Activated CD4-positive, alpha-beta T cell treated with anti-CD3 and anti-CD28 coated beads, Interleukin-2, amount 50 U/mL, for 48 hours (primary cell): ENCODE results near the gene ADRM1.

ENCODE experiments used
- DNase-seq, 2 experiments: peaks; one replicate each; pipeline ENCODE4 v3.0.0-alpha.2; 2020

Gene ADRM1

DNA sequence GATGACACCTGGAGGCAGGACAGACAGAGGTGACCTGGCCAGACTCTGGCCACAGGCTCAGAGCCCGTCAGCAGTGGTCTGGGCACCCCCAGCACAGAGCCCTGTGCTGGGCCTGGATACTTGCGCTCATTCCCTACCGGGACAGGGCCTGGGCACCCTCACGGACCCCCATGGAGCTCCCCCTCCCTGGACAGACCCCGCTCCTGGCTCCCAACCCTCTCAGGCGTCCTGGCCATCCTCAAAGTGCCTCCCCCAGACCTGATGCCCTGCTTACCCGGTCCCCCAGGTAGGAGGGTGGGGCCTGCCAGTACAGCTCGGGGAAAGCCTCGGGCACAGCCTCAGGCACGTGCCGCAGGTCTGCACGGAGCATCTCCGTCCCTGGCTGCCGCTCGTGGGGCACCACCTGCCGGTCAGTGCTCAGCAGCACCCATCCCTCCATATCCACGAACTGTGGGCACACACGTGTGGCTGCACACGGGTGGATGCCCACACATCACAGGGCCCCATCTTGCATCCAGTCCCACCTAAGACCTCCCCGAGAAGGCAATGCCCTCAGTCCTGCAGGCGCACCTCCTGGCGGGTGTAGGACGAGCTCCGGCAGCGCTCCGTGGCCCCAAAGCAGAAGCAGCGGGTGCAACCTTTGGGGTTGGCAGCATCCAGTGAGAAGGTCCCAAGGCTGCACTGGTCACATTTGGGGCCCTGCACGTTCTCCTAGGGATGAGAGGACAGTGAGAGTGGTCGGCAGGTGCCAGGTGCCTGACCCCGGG is 24.3 kb downstream of the ADRM1 start:
- DNase-seq: no peak

- DNase-seq: no peak
Measured at GRCh38 chr20:62327726-62328495, 25.1 kb downstream of the ADRM1 start.

- no peak for DNase-seq
Measured at GRCh38 chr20:62328684-62329388, 26.0 kb downstream of the ADRM1 start.

- DNase-seq: no peak
Measured at GRCh38 chr20:62329389-62330377, 26.9 kb downstream of the ADRM1 start.

DNA sequence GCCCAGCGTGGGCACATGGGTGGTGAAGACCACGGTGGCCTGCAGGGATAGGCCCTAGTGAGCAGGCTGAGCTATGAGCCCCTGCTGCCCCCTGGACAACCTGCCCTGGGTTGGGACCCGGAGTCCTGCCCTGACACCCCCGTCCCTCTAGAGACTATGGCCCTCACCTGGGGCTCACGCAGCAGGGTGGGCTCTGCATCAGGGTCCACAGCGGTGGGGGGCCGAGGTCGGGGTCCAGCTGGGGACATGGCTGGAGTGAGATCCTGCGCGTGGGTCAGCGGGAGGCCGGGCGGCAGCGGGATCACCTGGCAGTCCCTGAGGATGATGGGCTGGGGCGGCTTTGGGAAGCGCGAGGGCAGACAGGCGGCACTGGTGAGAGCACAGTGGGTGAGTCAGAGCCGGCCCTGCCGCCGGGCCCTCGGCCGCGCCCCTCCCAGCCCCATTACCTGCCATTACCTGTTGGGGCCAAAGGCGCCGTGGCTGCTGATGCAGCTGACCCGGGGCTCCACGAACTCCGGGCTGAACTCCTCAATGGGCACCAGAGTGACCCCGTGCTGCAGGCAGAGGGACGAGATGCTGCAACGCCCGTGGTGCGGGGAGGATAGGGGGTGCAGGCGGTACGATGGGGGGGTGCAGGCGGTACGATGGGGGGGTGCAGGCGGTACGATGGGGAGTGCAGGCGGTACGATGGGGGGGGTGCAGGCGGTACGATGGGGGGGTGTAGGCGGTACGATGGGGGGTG is 27.9 kb downstream of the ADRM1 start:
- no peak for DNase-seq

DNA sequence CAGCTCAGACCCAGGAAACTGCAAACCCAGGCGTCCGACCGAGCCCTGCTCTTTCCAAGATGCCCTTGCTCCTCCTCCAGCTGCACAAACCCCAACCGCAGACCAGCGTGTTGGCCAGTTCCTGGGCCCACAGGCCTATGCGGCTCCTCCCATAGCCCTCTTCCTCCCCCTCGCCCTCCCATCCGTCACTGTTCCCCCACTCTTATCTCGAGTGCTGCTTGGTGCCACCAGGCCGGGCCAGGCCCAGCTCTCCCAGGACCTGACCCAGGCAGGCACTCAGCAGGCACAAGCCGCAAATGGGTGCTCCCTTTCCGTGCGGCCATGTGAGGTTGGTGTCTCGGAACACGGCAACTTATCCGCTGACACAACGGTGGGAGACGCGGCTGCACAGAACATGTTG is 28.6 kb downstream of the ADRM1 start:
- DNase-seq: no peak

DNA sequence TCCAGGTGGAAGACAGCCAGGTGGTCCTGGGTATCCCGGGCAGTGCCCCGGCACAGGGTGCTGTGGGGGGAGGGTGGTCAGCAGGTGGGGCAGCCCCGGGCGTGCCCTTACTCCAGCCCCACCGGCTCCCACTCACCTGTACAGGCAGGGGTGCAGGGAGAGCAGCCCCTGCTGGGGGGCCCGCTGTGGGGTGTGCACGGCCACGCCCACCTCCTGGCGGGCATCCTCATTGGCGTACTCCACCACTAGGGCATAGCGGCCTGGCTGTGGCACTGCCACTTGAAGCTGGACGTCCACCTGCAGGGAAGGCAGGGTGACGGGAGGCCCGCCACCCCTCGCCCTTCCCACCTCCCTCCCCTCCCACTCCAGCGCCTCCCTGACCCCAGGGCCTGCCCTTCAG is 29.6 kb downstream of the ADRM1 start:
- DNase-seq: no peak

- no peak for DNase-seq
Measured at GRCh38 chr20:62332989-62333819, 30.4 kb downstream of the ADRM1 start.

DNA sequence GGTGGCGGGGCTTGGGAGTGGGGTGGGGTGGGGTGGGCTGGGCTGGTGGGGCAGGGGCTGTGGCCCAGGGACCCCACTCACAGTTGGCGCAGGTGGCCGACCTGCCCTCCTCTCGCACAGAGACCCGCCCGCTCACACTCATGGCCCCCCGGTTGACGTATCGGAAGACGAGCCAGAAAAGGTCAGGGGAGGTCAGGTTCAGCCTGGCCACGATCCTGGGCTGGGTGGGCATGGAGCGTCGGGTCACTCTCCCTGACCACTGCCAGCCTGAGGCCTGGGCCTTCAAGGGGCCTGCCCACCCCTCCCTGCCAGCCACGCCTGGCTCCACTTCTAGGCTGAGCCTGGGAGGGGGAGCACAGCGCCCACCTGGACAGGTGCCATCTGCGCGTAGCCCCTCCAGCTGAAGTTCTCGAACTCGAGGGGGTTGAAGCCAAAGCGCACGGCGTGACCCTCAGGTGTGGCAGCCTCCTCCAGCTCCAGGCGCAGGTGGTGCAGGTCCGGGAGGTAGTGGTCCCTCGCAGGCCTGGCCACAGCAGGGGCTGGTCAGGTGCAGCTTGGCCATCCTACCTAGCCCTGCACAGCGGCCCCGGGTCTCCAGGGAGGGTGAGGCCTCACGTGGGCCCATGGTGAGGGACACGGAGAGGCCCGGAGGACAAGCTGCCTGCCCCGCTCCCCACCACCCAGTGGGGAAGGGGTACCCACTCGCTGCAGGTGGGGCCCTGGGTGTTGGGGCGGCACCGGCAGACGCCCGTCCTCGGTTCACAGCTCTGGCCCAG is 31.2 kb downstream of the ADRM1 start:
- DNase-seq: no peak

DNA sequence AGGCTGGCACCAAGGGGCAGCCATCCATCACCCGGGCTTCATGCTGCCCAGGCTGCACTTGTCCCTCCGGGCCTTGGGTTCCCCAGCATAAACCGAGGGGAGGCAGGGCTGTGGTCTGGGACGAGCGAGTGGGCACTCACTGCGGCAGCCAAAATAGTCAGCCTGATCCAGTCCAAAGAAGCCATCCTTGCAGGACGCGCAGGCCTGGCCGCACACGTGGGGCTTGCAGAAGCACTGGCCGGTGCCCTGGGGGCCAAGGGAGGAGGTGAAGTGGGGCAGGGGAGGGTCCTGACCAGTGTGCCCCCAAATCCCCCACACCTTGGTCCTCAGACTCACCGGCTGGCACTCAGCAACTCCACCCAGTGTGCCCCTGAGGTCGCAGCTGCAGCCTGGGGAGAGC is 32.1 kb downstream of the ADRM1 start:
- no peak for DNase-seq

DNA sequence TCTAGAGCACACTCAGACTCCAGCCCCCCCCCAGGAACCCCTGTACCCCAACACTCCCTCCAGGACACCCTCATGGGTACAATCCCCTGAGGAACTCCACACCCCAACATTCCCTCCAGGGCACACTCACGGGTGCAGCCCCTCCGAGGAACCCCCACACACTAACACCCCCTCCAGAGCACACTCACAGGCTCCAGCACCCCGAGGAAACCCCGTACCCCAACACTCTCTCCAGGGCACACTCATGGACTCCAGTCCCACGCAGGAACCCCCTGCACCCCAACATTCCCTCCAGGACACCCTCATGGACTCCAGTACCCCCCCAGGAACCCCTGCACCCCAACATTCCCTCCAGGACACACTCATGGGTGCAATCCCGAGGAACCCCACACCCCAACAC is 32.7 kb downstream of the ADRM1 start:
- no peak for DNase-seq

DNA sequence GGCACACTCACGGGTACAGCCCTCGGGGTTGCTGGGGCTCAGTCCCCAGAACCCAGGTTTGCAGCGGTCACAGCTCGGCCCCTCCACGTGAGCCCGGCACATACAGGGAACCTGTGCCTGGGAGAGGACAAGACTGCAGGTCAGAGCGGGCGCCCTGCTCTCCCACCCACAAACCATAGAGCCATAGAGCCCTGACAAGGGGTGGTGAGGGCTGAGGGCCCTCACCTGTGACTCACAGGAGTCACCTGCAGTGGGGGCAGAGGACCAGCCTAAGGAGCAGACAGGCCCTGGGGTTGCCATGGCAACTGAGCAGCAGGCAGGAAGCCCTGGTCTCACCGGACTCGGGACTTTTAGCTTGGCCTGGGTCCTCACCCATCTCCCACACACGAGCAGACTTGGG is 33.5 kb downstream of the ADRM1 start:
- no peak for DNase-seq

- DNase-seq: no peak
Measured at GRCh38 chr20:62336775-62337557, 34.2 kb downstream of the ADRM1 start.

DNA sequence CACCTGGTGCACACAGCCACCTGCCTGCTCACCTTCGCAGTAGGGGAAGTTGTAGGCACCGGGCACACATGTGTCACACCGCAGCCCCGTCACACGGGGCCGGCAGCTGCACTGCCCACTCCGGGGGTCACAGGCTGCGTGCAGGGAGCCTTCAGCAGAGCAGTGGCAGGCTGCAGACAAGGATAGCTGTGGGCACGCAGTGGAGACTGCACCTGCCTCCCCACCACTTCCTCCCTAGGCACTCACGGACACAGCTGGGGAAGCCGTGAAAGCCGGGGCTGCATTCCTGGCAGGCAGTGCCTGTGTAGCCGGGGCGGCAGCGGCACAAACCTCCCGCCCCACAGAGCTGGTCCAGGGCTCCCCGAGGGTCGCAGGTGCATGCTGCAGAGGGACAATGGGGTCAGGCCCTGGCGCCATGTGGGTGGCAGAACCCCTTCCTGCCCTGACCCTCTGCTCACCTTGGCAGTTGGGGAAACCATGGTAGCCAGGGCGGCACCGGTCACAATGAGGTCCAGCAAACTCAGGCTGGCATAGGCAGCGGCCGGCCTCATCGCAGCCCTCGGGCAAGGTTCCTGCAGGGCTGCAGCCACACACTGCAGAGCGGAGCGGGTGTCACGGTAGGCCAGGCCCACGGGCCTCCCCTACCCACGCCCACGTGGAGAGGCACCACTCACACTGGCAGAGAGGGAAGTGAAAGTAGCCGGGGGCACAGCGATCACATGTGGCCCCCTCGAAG is 34.9 kb downstream of the ADRM1 start:
- DNase-seq: no peak

DNA sequence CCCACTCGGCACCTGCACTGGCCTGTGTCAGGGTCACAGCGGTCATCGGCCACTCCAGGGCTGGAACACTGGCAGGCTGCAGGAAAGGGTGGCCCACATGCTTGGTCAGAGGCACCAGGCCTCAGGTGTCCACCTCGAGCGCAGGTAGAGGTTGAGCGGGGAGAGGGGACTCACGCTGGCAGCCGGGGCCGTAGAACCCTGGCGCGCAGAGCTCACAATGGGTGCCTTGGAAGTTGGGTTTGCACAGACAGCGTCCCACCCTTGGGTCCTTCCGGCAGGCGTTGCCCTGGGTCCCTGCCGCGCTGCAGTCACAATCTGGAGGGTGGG is 35.5 kb downstream of the ADRM1 start:
- no peak for DNase-seq

DNA sequence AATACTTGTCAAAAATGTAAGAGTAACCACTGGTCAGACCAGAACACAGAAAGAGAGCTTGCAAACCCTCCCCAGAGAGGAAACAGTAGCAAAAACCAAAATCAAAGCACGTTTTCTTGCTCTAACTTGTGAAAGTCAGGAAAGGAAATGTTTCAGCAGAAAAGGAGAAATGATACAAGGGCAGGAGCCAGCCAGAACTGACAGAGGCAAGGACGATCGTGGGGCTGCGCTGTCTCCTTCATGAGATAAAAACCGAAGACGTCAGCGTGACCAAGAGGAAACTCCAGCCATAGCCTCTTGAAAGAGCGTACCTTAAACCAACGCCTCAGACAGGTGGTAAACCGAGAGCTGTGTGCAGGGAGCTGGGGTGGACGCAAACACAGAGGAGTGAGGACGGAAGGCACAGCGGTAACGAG is 36.9 kb downstream of the ADRM1 start:
- DNase-seq: no peak

GRCh38 chr20:62342910-62343309 is 40.1 kb downstream of the ADRM1 start:
- no peak for DNase-seq

DNA sequence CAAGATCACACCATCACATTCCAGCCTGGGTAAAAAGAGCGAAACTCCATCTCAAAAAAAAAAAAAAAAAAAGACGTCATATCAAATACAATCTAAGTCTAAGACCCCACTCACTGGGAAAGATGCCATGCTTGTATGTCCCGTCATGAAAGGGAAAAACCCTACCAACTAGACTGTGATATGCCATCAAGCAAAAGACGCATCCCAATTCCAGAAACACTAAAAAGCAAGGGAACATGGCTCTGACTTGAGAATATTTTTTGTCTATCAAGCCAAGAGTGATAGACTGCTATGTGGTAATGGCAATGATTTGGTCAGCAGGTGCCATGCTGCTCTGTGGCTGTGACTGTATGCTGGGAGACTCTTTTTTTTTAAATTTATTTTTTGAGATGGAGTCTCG is 41.3 kb downstream of the ADRM1 start:
- no peak for DNase-seq

DNA sequence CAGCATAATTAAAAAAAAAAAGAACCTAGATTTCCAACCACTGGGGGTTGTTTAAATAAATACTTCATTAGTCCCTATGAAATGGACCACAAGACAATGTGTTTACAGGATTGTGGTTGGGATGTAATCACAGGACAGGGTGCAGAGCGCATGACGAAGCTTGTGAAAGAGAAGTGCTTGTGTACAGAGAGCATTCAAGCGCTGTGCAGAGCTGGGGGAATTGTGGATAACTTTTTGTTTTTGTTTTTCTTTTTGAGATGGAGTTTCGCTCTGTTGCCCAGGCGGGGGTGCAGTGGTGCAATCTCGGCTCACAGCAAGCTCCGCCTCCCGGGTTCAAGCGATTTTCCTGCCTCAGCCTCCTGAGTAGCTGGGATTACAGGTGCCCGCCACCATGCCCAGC is 42.0 kb downstream of the ADRM1 start:
- no peak for DNase-seq
